Stimulated activated CD8-positive, alpha-beta memory T cell treated with anti-CD3 and anti-CD28 coated beads, Interleukin-15, amount 100 ng/mL, for 48 hours (primary cell): ENCODE results near the gene SNPH.

Experiments used
- DNase-seq, 2 donors: peaks; one replicate each; pipeline ENCODE4 v3.0.0-alpha.2; 2020; ENCODE audit warnings: low read depth in 2 of 2

Gene SNPH

DNA sequence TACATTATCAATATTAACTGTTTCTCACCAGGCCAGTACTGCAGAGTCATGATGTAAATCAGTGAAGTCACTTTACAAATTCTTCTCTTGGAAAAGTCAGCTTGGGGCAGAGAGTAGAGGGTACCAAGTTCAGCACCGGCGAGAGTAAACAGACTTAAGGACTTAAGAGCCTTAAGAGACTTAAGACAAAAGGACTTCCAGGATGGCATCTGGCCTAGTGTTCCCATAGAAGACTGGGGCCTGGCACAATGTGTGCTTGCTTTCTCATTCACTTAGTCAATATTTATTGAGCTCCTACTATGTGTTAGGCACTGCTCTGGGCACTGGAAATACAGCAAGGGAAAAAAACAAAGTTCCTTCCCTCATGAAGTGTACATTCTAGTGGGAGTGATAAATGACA, 1.4 kb upstream of the SNPH start:
- no peak for DNase-seq

DNA sequence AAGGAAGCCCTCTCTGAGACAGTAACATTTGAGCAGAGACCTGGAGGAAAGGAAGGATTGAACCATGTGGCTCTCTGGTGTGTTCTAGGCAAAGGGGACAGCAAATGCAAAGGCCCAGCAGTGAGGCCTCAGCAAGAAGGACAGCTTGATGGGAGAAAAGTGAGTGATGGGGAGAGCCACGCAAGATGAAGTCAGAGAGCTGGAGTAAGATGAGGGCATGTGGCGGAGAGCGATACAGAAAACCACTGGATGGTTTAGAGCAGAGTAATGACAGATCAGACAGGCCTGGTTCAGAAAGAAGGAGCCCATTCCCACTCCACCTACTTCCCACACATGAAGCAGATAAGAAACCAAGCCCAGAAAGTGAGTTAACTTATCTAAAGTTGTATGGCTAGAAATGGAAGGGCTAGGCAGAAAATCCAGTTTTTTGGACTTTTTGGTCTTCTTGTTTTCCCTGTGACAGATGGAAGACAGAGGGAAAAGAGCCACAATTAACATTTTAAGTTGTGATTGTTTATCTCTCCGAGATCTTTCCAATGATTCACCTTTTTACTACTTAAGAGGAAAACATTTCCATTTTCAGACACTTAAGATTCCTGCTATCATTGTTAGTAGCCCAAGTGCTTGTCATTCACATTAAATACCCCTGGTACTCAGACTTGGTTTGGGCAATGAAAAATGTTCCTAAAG, 723 bp upstream of the SNPH start:
- no peak for DNase-seq

DNA sequence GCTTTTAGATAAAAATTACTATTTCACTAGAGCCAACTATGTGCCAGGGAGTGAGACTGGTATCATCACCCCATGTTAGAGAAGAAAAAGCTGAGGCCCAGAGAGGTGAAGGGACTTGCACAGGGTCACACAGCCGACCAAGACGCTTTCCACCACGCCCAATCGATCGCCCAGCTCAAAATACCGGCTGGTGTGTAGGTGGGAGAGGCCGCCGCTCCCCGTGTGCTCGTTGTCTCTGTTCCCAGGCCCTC, 253 bp upstream of the SNPH start:
- no peak for DNase-seq

DNA sequence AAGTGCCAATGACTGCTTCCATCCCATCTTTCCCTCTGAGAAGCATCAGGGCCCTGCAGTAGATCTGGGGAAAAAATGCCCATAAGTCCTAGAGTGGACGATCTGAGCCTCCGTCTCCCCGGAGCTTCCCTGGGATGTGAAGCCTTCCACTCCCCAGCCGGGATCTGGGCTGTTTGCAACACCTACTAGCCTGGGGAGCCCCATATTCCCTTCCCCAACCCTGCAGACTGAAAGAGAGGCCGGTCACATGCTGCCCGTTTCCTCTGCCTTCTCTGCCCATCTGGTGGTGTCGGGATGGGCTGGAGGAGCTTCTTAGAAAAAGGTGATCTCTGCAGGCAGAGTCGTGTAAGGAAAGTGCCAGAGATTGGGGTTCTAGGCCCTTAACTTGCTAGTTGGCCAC, 1.1 kb downstream of the SNPH start:
- no peak for DNase-seq

DNA sequence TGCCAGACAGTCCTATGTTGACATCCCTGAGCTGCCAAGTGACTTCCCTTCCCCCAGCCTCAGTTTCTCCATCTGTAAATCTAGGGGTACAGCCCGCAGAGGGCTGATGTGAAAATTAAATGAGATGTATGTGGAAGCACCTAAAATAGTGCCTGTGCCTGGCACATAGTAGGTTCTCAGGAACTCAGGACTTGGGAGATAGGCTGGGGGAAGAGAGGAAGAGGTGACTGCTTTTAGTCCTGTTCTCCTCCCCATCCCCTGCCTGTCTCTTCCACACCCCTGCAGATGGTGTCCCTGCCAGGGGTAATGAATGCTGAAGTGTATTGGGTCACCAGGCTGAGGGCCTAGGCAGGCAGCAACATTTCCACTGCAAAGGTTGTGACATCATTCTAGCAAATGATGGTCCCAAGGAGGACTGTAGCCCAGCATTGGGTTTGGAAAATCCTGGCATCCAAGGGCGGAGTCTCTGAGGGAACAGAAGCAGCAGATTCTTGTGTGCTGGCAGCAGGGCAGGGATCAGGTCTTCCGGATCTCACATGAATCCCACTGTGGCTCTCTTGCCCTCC, 1.8 kb downstream of the SNPH start:
- no peak for DNase-seq

DNA sequence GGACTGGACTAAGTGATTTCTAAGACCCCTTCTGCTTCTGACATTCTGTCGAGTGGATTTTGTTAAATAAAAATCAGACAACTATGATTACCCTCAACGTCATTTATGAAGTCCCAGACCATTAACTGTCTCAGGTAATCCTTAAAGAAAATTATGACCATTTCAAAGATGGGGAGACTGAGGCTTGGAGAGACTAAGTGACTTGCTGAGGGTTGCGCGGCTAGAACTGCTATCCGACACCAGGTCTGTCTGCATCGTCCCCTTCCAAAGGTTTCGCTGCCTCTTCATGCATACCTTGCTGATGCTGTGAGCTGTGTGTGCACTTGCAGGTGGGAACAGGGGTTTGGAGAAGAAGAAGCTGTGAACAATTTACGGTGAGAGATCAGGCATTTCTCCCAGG, 3.1 kb downstream of the SNPH start:
- no peak for DNase-seq

DNA sequence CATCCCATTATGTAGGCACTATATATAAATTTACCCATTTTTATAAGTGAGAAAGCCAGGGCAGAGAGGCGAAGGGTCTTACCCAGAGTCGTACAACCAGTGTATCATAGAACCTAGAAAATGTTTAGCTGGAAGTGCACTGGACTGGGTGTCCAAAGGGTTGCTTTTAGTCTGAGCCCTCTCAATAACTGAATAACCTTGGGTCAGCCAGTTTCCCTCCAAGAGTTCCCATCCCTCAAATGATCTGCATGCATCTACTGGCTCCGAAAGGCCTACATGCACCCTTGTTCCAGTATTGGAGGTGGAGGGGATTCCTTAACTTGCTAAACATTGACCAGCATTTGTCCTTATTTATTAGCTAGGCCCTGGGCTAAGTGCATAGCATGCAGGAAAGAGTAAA, 3.8 kb downstream of the SNPH start:
- DNase-seq = no peak

DNA sequence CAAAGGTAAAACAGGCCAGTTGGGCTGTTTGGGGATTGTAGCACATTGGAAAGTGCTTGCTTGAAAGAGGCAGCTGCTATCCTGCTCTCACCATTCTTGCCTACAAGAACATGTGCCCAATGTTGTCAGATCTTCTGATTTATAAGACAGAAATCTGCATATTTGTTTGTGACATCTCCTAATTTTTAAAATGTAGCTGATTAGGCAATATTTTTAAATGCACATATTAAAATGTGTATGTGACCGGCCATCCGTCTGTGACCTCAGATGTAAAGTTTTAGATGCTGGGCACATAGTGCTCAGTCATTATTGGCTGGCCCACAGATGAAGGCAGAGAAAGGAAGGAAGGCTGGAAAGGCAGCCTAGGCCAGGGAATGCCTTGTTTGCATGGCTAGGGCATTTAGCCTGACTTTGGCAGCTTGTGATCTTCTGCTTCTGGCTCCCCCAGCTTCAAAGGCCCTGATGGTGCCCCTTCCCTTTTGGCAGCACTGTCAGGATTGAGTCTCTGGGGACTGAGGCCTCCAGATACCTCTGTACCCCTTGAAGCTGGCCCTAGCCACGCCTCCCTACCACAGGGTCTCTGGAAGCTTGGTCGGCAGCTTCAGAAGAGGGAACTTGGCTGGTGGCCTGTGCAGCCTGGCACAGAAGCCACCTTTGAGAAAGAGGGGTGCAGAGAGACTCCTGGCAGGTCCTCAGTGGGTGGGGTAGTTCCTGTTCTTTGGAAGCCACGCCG, 6.4 kb downstream of the SNPH start:
- DNase-seq = no peak

DNA sequence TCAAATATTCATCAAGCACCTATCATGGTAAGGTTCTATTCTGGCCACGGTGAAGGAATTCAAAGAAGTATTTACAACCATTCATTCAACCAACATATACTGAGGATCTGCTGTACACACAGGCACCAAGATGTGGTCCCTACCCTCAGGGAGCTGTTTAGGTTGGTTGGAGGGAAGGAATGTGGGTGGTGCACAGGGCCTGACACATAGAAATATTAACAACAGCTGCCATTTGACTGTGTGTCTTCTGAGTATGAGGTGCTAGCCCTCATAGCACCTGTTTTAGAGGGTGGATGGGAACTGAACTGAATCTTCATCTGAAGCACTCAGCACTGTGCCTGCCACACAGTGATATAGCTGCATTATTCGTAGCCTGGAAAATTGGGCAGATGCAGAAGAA, 7.3 kb downstream of the SNPH start:
- no peak for DNase-seq

DNA sequence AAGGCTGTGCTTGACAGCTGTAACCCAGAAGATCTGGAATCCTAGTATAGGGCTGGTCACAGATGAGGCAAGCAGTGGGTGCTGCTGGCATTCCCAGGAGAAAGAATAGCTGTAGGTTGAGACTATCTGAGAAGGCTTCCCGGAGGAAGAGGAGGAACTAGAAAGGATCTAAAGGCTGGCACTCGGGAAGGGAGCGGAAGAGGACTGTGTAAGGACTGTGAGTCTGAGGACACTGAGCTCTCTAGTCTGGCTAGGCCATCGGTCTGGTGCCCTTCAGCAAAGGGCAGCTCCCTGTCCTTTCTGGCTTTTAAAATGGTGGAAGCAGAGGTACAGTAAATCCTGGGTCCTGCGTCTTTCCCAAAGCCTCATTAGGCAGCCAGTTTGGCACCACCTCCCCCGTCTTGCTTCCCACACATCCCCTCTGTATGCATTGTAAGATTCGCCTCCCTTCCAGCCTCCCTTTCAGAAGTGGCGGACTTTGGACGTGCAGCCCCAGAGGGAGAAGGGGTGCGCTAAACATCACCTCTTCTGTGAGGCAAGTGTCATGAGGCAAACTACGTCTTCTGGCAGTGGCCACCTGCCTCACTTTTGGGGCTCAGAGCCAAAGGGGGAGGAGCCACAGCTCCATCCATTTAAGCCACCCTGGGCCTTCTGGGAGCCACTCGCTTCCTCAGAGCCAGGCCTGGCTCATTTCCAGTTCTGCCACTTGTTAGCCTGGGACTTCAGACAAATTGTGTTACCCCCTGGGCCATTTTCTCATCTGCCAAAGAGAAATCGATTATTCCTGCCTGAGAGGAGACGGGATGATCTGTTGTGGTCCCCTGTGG, 8.6 kb downstream of the SNPH start:
- no peak for DNase-seq

DNA sequence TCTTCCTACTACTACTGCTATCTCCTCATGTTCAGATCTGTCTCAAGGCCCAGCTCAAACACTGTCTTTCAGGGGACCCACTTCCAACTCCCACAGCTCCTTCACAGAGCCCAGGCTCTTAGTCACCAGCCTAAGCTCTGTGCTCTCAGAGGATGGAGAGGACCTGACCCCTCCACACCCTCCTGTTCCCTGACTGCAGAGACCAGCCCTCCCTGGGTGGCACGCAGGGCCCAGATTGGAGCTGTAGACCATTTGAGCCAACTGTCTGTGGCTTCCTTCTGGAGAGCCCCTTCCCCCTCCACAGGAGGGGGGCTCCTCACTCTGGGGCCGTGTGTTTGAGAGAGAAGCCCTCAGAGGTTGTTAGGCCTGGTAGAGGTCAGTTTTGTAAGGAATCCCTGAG, 9.8 kb downstream of the SNPH start:
- no peak for DNase-seq

DNA sequence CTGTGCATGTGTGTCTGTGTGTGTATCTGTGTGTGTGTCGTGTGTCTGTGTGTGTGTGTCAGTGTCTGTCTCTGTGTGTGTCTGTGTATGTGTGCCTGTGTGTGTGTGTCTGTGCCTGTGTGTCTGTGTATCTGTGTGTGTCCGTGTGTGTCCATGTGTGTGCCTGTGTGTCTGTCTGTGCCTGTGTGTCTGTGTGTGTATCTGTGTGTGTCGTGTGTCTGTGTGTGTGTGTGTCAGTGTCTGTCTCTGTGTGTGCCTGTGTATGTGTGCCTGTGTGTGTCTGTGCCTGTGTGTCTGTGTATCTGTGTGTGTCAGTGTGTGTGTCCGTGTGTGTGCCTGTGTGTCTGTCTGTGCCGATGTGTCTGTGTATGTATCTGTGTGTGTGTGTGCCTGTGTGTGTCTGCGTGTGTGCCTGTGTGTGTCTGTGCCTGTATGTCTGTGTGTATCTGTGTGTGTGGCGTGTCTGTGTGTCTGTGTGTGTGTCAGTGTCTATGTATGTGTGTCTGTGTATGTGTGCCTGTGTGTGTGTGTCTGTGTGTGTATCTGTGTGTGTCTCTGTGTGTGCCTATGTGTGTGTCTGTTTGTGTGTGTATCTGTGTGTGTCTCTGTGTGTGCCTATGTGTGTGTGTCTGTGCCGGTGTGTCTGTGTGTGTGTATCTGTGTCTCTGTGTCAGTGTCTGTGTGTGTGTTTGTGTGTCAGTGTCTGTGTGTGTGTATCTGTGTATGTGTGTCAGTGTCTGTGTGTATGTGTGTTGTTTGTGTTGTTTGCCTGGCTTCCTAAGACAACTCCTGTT, 11.6 kb downstream of the SNPH start:
- no peak for DNase-seq

DNA sequence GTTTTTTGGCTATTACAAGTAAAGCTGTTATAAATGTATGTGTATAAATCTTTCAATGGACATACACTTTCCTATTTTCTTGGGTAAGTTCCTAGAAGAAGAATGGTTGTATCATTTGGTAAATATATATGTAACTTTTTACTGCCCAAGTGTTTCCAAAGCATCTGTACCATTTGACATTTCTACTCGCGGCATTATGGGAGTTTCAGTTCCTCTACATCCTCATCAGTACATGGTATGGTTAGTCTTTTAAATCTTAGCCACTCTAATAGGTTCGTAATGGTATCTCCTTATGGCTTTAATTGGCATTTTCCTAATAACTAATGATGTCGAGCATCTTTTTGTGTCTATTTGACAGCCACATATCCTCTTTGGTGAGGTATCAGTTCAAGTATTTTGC, 12.9 kb downstream of the SNPH start:
- no peak for DNase-seq

DNA sequence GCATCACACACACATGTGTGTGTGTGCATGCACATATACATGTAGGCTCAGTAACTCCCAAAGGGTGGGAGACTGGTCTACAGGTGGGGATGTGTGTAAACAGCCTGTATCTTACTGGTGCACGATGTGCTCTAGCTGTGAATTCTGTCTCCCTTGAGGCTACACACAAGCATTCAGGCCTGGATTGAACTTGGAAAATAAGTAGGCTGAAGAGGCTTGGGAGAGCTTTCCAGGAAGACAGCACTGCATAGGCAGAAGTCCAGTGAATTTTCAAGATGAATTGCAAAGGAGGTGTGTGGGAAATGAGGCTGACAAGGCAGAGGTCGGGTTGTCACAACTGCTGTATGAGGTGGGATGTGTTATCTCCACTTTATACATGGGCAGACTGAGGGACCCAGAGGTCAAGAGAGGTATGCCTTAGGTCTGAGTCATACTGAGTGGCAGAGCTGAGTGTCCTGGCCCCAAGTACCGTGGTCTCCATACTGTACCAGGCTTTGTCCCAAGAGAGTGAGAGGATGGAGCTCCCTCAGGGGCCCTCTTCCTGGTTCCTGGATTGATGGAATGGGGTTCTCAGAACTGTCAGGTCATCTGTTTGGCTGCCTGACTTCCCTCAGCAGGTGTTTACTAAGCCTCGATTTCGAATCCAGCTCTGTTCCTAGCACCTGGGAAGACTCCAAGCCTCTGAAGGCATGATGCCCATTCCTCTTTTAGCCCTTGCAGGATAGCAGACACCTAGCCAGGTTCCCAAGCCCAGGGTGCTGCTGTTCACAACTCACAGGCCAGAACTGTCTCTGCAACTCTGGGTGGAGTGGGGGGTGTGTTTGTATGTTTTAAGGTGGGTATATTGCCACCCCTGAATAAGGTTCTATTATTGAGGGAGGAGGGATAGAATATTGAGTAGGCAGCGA, 14.4 kb downstream of the SNPH start:
- DNase-seq = no peak

DNA sequence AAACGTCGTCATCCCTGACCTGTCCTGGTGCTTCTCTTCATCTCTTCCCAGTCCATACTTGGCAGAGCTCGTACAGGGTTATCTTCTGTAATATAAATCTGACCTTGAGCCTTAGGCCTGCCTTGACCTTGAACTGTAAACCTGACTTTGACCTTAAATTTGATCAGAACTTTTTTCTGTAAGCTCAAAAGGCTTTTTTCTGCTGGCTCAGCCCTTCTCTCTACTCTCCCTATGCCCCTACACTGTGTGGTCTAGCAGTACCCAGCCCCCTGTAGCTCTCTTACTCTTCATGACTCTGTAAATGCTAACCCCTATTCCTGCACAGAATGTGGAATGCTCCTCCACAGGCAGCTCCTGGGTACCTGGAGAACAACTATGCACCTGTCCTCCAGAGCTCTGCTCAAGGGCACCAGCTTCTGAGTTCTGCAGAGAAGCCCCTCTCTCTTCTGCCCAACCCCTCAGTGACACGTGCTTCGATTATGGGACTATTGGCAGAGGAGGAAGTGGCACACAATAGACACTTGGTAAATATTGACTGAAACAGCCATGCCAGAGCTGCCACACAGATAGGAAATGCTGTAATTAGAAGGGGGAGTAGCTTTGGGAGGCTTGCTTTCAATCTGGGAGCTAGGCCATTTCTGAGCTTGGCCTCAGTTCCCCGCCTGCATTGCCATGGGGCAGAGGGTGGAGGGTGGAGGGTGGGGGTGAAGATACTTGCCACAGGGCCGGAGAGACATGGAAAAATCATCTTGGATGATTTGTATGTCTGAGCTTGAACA, 15.4 kb downstream of the SNPH start:
- no peak for DNase-seq

DNA sequence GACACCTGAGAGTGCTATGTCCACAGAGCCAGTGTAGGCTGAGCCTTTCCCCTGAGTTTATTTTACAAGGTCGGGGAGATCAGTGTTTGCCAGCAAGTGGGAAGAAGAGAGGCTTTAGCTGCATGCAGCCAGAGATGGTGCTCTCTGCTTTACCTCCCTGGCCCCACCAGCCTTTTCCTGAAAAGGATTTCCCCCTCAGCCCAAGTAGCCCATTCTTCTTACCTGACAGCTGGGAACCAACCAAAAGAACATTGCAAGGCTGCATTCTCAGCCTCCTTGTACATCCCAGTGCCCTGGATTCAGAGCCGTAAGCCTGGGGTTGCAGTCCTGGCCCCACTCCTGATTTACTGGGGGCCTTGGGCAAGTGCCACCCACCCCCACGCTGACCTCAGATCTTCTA, 16.9 kb downstream of the SNPH start:
- no peak for DNase-seq

DNA sequence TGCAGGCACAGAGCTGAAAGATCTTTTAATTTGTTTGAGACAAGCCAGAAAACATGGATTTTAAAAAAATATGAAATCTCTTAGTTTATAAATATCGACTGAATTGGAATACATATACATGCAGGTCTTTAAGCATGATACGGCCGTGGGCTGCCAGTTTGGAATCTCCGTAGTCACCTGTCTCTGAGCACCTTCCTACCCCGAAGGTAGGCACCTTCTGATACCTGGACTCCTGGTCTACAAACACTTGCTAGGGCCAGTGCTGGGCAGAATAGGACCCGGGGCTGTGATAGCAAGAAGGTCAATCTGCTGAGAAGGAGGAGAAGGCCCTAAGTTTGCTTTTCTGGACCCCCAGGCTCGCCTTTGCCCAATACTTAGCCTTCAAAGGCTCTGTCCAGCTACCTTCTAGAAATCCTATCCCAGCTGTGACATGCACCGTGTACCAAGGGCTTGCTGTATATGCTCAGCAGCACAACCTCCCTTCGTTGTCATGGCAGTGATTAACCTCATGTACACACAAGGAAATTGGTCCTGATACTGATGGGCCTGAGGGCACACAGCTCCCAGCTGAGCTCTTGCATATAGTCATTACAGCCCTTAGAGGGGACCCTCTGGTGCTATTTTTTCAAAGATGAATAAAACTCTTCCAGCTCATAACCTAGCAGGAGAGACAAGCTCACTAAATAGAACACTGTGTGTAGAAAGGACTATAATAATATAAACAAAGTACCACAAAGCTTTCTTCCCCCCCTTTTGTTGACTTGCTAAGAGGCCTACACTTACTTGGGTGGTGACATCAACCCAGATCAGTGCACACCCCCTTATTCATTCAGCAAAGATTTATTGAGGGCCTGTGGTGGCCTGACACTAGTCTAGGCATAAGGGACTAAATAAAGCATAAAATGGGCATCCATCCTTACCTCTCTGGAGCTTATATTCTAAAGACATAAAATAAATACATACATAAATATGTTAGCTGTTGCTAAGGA, 17.7 kb downstream of the SNPH start:
- no peak for DNase-seq

DNA sequence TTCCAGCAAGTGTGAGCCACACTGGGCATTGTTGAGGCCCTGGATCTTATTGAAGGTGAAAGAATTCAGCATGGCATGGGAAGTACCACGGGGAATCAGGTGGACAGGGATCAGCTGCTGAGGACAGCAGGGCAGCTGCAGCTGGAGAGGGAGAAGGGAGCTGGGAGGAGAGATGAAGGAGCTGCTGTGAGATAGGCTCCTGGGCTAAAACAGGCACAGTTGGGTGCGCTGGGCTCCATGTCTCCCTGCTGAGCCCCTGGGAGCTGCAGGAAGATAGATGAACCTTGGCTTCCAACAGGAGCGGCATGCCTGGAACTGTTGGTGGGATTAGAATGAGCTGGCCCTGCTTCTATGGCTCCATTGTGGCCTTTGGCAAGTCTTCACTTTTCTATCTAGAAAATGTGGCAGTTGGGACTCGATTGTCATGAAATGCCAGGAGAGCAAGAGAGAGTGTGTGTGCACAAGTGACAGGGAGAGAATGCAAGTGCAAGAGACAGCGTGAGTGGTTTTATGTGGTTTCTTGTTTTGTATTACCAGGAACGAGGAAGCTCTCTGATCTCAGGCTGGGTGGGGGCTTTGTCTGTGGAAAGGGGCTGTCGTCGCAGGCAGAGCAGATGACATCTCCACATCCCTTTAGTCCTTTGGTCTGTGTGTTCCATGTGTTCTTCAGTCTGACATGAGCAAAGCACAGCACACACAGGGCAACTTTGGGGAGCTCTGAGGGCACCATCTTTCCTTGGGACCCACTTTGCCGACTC, 20.4 kb downstream of the SNPH start:
- no peak for DNase-seq
